B cell (primary cell): Measurements from ENCODE around the gene CRMP1. TPM values are rescaled to one million over a fixed set of nuclear protein-coding genes. Genes with fewer than 3 reads are reported as not detected.

ENCODE experiments used
- ATAC-seq: fragments of 200-7000 bp; cut with Tn5 transposase; one replicate; pipeline ENCODE4 v1.10.0; 2021; ENCODE audit warnings: low read depth, mild to moderate bottlenecking, moderate number of reproducible peaks, moderate library complexity
- CTCF ChIA-PET: fragments of 350-600 bp; sonication (Branson Sonifier 250); formaldehyde crosslinking; loops from one replicate; lab custom pipeline; 2021; ENCODE audit warnings: antibody characterized with exemption, inconsistent platforms; lab: Charles Lee
- POLR2A ChIA-PET: fragments of 350-600 bp; sonication (Branson Sonifier 250); formaldehyde crosslinking; loops from one replicate; lab custom pipeline; 2021; ENCODE audit warnings: antibody characterized with exemption; lab: Charles Lee
- DNase-seq: peaks from one replicate; pipeline ENCODE4 v3.0.0; 2013
- H2AFZ ChIP-seq: 2 replicates; pipeline ENCODE4 v1.6.1; 2012; ENCODE audit warnings: mild to moderate bottlenecking, low read depth, low read length; ENCODE audit not compliant: insufficient read depth, poor library complexity, severe bottlenecking
- H3K27ac ChIP-seq, 2 donors: 1 replicate in 1 of 2; 2 replicates in 1 of 2; pipeline ENCODE4 v1.5.1; 2012 to 2013; ENCODE audit warnings: low read length in 2 of 2, mild to moderate bottlenecking in 2 of 2, moderate library complexity in 1 of 2
- H3K27me3 ChIP-seq, 4 experiments: fragments of 200-600 bp in 1 of 4; sonication (generic) in 1 of 4; replicated peaks in 1 of 4; 1 replicate in 2 of 4; 2 replicates in 2 of 4; pipeline versions ENCODE4 v1.6.1 to v1.7.0; 2013 to 2016; ENCODE audit warnings: low read length in 3 of 4, mild to moderate bottlenecking in 2 of 4, mixed read lengths in 1 of 4, moderate library complexity in 1 of 4; ENCODE audit not compliant: insufficient read depth in 4 of 4, control insufficient read depth in 3 of 4; ENCODE audit errors: control extremely low read depth in 1 of 4
- H3K36me3 ChIP-seq, 2 experiments: replicated peaks in 1 of 2; 1 replicate in 1 of 2; 2 replicates in 1 of 2; pipeline versions ENCODE4 v1.6.1 to v1.7.1; 2013; ENCODE audit warnings: low read length in 1 of 2; ENCODE audit not compliant: insufficient read depth in 2 of 2, control insufficient read depth in 1 of 2; ENCODE audit errors: control extremely low read depth in 1 of 2, extremely low read depth in 1 of 2
- H3K4me1 ChIP-seq, 2 donors: fragments of 200-600 bp in 1 of 2; sonication (generic) in 1 of 2; 1 replicate in 1 of 2; 2 replicates in 1 of 2; pipeline versions ENCODE4 v1.5.1 to v1.6.1; 2013 to 2017; ENCODE audit warnings: low read length in 2 of 2; ENCODE audit not compliant: control insufficient read depth in 2 of 2, insufficient read depth in 2 of 2
- H3K4me2 ChIP-seq: replicated peaks from 2 replicates; pipeline ENCODE3; 2012; ENCODE audit warnings: mild to moderate bottlenecking, low read depth, low read length; ENCODE audit not compliant: poor library complexity, severe bottlenecking
- H3K4me3 ChIP-seq, 5 experiments: fragments of 200-600 bp in 1 of 5; sonication (generic) in 1 of 5; 1 replicate in 3 of 5; 2 replicates in 2 of 5; pipeline versions ENCODE4 v1.5.1 to v1.7.0; 2011 to 2016; ENCODE audit warnings: low read length in 4 of 5, mild to moderate bottlenecking in 4 of 5, low read depth in 2 of 5, control low read depth in 1 of 5, moderate library complexity in 1 of 5; ENCODE audit not compliant: insufficient read depth in 1 of 5; ENCODE audit errors: control extremely low read depth in 1 of 5, extremely low read depth in 1 of 5
- H3K79me2 ChIP-seq: fragments of 200-600 bp; sonication (generic); one replicate; pipeline ENCODE4 v1.6.0; 2016; ENCODE audit warnings: low read length; ENCODE audit not compliant: control insufficient read depth, insufficient read depth
- H3K9ac ChIP-seq: fragments of 200-600 bp; sonication (generic); 2 replicates; pipeline ENCODE4 v1.6.1; 2017; ENCODE audit warnings: mild to moderate bottlenecking, low read length, moderate library complexity
- H3K9me3 ChIP-seq, 3 donors: one replicate each; pipeline versions ENCODE4 v1.6.1 to v1.7.1; 2013; ENCODE audit warnings: low read length in 2 of 3; ENCODE audit not compliant: control insufficient read depth in 2 of 3, insufficient read depth in 1 of 3; ENCODE audit errors: control extremely low read depth in 1 of 3
- H4K20me1 ChIP-seq: 2 replicates; pipeline ENCODE4 v1.6.0; 2012; ENCODE audit warnings: mild to moderate bottlenecking, low read length; ENCODE audit not compliant: insufficient read depth, control insufficient read depth, poor library complexity, severe bottlenecking
- H3K27ac Mint-ChIP-seq: one replicate; pipeline ENCODE4 v1.8.0; 2021; ENCODE audit warnings: mixed read lengths
- H3K27me3 Mint-ChIP-seq: one replicate; pipeline ENCODE4 v1.8.0; 2021; ENCODE audit warnings: mixed read lengths
- H3K4me1 Mint-ChIP-seq: one replicate; pipeline ENCODE4 v1.8.0; 2021; ENCODE audit warnings: mixed read lengths
- H3K4me3 Mint-ChIP-seq: one replicate; pipeline ENCODE4 v1.8.0; 2021; ENCODE audit warnings: mixed read lengths
- H3K9me3 Mint-ChIP-seq: one replicate; pipeline ENCODE4 v1.8.0; 2022; ENCODE audit warnings: mixed read lengths; ENCODE audit not compliant: insufficient read depth
- CTCF ChIP-seq: fragments of 200-600 bp; IDR thresholded peaks from one replicate; pipeline ENCODE4 v1.8.0; 2022; ENCODE audit warnings: antibody characterized with exemption, mild to moderate bottlenecking
- EZH2 ChIP-seq: IDR thresholded peaks from 2 replicates; pipeline ENCODE4 v1.6.1; 2012; ENCODE audit warnings: borderline replicate concordance, low read depth, mild to moderate bottlenecking, moderate library complexity, low read length; ENCODE audit not compliant: insufficient read depth, poor library complexity, severe bottlenecking
- WGBS: methylation state at CpG from one replicate; pipeline ENCODE4 v1.1.5; 2013; ENCODE audit warnings: missing lambda C conversion rate; ENCODE audit not compliant: insufficient coverage; 5-methylcytosine and 5-hydroxymethylcytosine counted together
- intact Hi-C: fragments of 100-400 bp; cut with micrococcal nuclease; formaldehyde crosslinking; loops from one replicate; pipeline ENCODE4 v1.10.0; 2022
- polyA plus RNA-seq: library from polyadenylated mRNA; depleted of rRNA; stranded (reverse); fragments of >200 nt; gene quantifications from 2 replicates; pipeline ENCODE4 v1.2.3, GENCODE V29; 2012
- total RNA-seq, 2 donors: library from RNA; stranded (reverse); fragments of 120-200 nt in 1 of 2; gene quantifications; 1 replicate in 1 of 2; 2 replicates in 1 of 2; pipeline versions ENCODE4 v1.2.3 to v1.2.4, GENCODE V29; 2013 to 2022

The CRMP1 gene
- total and polyA plus RNA-seq, 2 donors (not counting 1 experiment from before 2014, with no cell fraction given) = 0.13 TPM; not detected in 1

GRCh38 chr4:5821665-5822358 lies 71.1 kb downstream of the CRMP1 start:
- H4K20me1 ChIP-seq = no peaks in the 10 kb centered on the region
- TF ChIP-seq EZH2 (no peak), CTCF (peak; percentile 50)
- CTCF ChIA-PET = interaction anchor here (1.3 to 1.6 kb wide), 2 partner anchors 9 to 158 kb away, joined by 3 to 4 read pairs; no protein-coding TSS in a partner anchor
- H3K27ac ChIP-seq = no peak overlapping the region
- H3K36me3 ChIP-seq = no peaks in the 10 kb centered on the region
- POLR2A ChIA-PET = no interaction called here
- H3K4me1 Mint-ChIP-seq = peaks cover 10% of the 10 kb centered on the region
- H3K27me3 ChIP-seq = no peaks in the 10 kb centered on the region
- DNase-seq (no peak), ATAC-seq (no peak)
- no peak overlapping the region for H2AFZ ChIP-seq
- 74% methylated on average over 13 of the region's 18 CpGs for WGBS
- no peak overlapping the region for H3K4me2 ChIP-seq
- H3K4me1 ChIP-seq = no peaks in the 10 kb centered on the region
- no peak overlapping the region for H3K27ac Mint-ChIP-seq
- intact Hi-C loops = no loop called here
- no peak overlapping the region for H3K4me3 Mint-ChIP-seq
- H3K79me2 ChIP-seq = no peaks in the 10 kb centered on the region
- H3K9me3 ChIP-seq = no peaks in the 10 kb centered on the region
- H3K9ac ChIP-seq = no peak overlapping the region
- H3K27me3 Mint-ChIP-seq = no peaks in the 10 kb centered on the region
- H3K4me3 ChIP-seq = no peak overlapping the region
- H3K9me3 Mint-ChIP-seq = no peaks in the 10 kb centered on the region

- no peak overlapping the region for H3K27ac ChIP-seq
- DNase-seq = no peak
- H3K4me1 Mint-ChIP-seq = peaks cover 2% of the 10 kb centered on the region
- no peaks in the 10 kb centered on the region for H3K27me3 ChIP-seq
- POLR2A ChIA-PET = no interaction called here
- no peaks in the 10 kb centered on the region for H3K79me2 ChIP-seq
- no peak overlapping the region for H3K4me3 ChIP-seq
- H2AFZ ChIP-seq = no peak overlapping the region
- H3K27ac Mint-ChIP-seq = no peak overlapping the region
- H3K4me1 ChIP-seq = no peaks in the 10 kb centered on the region
- no peak overlapping the region for H3K4me3 Mint-ChIP-seq
- no peak overlapping the region for H3K9ac ChIP-seq
- TF ChIP-seq CTCF = no peak
- CTCF ChIA-PET = no interaction called here
- intact Hi-C loops = no loop called here
- no peaks in the 10 kb centered on the region for H3K36me3 ChIP-seq
- ATAC-seq = no peak
- no peaks in the 10 kb centered on the region for H3K9me3 ChIP-seq
- no peaks in the 10 kb centered on the region for H3K27me3 Mint-ChIP-seq
- no peaks in the 10 kb centered on the region for H4K20me1 ChIP-seq
- H3K4me2 ChIP-seq = no peak overlapping the region
- H3K9me3 Mint-ChIP-seq = no peaks in the 10 kb centered on the region
- 88% methylated on average over 11 of the region's 12 CpGs for WGBS
These were observed 76.0 kb downstream of the CRMP1 start for GRCh38 chr4:5816851-5817375.
